A673 (cell line): Measurements from ENCODE around the gene RTL1.

Experiments used
- EZH2 ChIP-seq: fragments of 200-600 bp; sonication (generic); IDR thresholded peaks from 2 replicates; pipeline ENCODE4 v1.6.1; 2017; ENCODE audit warnings: borderline replicate concordance, low read depth, mild to moderate bottlenecking, mixed read lengths, antibody characterized with exemption, low read length; ENCODE audit not compliant: poor library complexity, severe bottlenecking
- TF ChIP-seq, protein P1 (sequence below): fragments of 300-800, 200-600 bp; sonication (generic); conservative IDR thresholded peaks from 2 replicates; pipeline ENCODE4 v1.5.1; 2017; ENCODE audit warnings: low read depth, mild to moderate bottlenecking, antibody characterized with exemption, low read length, moderate library complexity, mixed read lengths

GRCh38 chr14:100839315-100839585, 64.3 kb downstream of the RTL1 start:
- TF ChIP-seq, protein P1, sequence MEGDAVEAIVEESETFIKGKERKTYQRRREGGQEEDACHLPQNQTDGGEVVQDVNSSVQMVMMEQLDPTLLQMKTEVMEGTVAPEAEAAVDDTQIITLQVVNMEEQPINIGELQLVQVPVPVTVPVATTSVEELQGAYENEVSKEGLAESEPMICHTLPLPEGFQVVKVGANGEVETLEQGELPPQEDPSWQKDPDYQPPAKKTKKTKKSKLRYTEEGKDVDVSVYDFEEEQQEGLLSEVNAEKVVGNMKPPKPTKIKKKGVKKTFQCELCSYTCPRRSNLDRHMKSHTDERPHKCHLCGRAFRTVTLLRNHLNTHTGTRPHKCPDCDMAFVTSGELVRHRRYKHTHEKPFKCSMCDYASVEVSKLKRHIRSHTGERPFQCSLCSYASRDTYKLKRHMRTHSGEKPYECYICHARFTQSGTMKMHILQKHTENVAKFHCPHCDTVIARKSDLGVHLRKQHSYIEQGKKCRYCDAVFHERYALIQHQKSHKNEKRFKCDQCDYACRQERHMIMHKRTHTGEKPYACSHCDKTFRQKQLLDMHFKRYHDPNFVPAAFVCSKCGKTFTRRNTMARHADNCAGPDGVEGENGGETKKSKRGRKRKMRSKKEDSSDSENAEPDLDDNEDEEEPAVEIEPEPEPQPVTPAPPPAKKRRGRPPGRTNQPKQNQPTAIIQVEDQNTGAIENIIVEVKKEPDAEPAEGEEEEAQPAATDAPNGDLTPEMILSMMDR: no peak
- TF ChIP-seq EZH2: no peak
